ENCODE measurements around the gene FAM120A. TPM values are rescaled to one million over a fixed set of nuclear protein-coding genes. Genes with fewer than 3 reads are reported as not detected.
"Not testable (repeated sequence)": the region's sequence is repeated elsewhere in the genome, so short reads cannot be mapped to it uniquely, and the experiment has no call there.

FAM120A gene
- total RNA-seq, 1 donor from 2014 or later, result 107 TPM

DNA sequence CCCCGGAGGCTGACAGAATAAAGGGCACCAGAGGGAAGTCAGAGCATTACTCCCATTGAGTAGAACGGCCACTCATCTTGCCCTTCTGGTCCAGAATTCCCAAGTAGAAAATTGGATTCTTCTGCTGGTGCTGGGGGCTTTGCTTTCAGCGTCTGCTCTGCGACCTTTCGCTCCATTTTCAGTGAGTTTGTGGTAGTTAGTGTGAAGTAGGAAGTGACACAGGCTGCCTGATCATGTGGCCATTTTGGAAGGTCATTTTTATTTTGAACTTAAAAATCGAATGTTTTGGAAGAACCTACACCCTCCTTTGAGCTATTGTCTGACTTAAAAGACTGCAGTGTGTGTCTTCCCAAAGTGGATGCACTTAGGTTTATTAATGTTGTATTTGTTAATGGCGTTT lies 58.6 kb downstream of the FAM120A start:
- DNase-seq (no peak), ATAC-seq (ENCODE audit: low read depth) (no peak)
- ChIA-PET CTCF (no interaction called here), POLR2A (no interaction called here)
- intact Hi-C loops (cut with micrococcal nuclease), result no loop called here
- H3K36me3 Mint-ChIP-seq (ENCODE audit: low read depth), result peaks cover 43% of the 10 kb centered on the region
- peaks cover 60% of the 10 kb centered on the region for H3K4me1 Mint-ChIP-seq
- TF ChIP-seq, protein P1, sequence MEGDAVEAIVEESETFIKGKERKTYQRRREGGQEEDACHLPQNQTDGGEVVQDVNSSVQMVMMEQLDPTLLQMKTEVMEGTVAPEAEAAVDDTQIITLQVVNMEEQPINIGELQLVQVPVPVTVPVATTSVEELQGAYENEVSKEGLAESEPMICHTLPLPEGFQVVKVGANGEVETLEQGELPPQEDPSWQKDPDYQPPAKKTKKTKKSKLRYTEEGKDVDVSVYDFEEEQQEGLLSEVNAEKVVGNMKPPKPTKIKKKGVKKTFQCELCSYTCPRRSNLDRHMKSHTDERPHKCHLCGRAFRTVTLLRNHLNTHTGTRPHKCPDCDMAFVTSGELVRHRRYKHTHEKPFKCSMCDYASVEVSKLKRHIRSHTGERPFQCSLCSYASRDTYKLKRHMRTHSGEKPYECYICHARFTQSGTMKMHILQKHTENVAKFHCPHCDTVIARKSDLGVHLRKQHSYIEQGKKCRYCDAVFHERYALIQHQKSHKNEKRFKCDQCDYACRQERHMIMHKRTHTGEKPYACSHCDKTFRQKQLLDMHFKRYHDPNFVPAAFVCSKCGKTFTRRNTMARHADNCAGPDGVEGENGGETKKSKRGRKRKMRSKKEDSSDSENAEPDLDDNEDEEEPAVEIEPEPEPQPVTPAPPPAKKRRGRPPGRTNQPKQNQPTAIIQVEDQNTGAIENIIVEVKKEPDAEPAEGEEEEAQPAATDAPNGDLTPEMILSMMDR (IDR thresholded peaks at IDR 0.05), result no peak
- H3K27ac Mint-ChIP-seq, result no peak overlapping the region
- H3K9me3 Mint-ChIP-seq, result no peaks in the 10 kb centered on the region
- H3K27me3 Mint-ChIP-seq, result no peaks in the 10 kb centered on the region
- H3K4me3 Mint-ChIP-seq, result no peak overlapping the region

DNA sequence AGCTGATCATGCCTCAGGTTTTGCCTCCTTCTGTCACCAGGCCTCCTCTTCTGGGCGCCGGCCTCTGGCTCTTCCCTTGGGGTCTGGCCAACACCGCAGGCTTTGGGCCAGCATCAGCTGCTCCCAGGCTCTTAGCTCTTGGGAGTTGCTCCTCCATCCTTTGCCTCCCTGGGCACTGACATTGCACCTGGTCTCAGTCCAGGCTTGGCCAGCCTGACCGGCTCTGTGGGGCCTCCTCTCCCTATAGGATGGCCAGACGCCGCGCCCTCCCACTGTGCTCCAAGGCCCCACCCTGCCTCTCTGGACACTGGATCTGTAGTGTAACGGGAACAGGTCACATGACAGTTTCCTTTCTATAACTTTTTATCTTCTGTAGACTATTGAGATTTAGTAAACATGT lies 59.7 kb downstream of the FAM120A start:
- CTCF ChIA-PET; H3K27me3 Mint-ChIP-seq; ATAC-seq (ENCODE audit: low read depth); DNase-seq; H3K27ac Mint-ChIP-seq; H3K4me3 Mint-ChIP-seq; H3K9me3 Mint-ChIP-seq; intact Hi-C loops (cut with micrococcal nuclease): not testable (repeated sequence)
- Mint-ChIP-seq H3K36me3 (ENCODE audit: low read depth) (peaks cover 39% of the 10 kb centered on the region), H3K4me1 (peaks cover 48% of the 10 kb centered on the region)
- POLR2A ChIA-PET, result interaction anchor here (2.0 kb wide), 1 partner anchor 55 kb away, joined by 5 read pairs; no protein-coding TSS in a partner anchor

DNA sequence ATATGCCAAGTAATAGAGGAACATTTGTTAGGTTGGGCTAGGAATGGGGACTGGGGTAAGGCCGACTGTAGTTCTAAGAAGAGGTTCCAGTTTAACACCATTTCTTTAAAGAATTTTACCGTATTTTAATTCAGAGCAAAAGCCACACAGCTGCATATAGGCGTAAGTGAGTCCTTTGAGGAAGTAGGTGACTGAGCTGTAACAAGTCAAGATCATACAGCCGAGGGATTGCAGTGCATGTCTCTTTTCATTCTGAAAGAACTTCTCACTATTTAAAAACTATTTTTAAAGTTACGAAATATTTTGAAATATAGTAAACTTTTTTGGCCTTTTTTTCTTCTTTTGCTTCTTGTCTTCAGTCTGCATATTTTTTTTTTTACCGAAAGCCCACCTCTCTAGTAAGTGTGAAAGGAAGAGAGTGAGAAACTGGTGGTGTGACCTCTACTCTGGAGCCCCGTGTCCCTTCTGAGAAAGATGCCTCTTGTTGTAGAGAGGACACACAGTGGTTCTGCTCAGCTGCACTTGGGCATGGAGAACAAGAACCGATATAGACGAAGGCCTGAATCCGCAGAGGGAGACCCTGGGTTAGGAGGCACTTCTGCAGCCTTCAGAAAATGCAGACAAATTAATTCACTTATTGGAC lies 60.8 kb downstream of the FAM120A start:
- H3K4me1 Mint-ChIP-seq, result peaks cover 38% of the 10 kb centered on the region
- H3K27me3 Mint-ChIP-seq; CTCF ChIA-PET; intact Hi-C loops (cut with micrococcal nuclease); DNase-seq; H3K9me3 Mint-ChIP-seq: not testable (repeated sequence)
- ATAC-seq (ENCODE audit: low read depth), result peak; percentile 68
- POLR2A ChIA-PET, result interaction anchor here (0.7 to 2.0 kb wide), 3 partner anchors 54 to 59 kb away, joined by 3 to 5 read pairs (median 4); partner anchors contain the start of gene FAM120AOS
- peak overlapping the region; percentile 7 for H3K4me3 Mint-ChIP-seq
- peaks cover 44% of the 10 kb centered on the region for H3K36me3 Mint-ChIP-seq (ENCODE audit: low read depth)
- H3K27ac Mint-ChIP-seq, result peak overlapping the region; percentile 46

DNA sequence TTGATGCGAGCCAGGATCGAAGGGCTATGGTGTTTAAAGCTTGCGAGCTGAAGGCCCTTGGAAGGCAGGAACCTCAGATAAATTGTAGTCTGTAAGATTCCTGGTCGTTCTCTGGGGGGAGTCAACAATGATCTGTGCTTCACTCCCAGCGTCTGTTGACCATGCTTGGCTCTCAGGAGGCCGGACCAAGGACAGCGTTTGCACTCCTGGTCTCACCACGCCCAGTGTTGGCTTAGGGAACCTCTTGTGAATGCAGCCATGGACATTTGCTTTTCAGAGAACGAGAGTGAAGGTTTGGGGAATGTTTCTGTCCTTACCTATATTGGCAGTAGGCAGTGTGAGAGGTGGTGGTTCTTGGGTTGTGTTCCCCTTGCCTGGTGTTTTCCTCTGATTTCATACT lies 62.1 kb downstream of the FAM120A start:
- Mint-ChIP-seq H3K27ac (no peak overlapping the region), H3K4me1 (peaks cover 28% of the 10 kb centered on the region), H3K4me3 (no peak overlapping the region), H3K36me3 (ENCODE audit: low read depth) (peaks cover 50% of the 10 kb centered on the region), H3K9me3 (no peaks in the 10 kb centered on the region), H3K27me3 (no peaks in the 10 kb centered on the region)
- DNase-seq, result no peak
- ChIA-PET CTCF (no interaction called here), POLR2A (no interaction called here)
- TF ChIP-seq, protein P1 (IDR thresholded peaks at IDR 0.05), result no peak
- intact Hi-C loops (cut with micrococcal nuclease), result no loop called here
- no peak for ATAC-seq (ENCODE audit: low read depth)

DNA sequence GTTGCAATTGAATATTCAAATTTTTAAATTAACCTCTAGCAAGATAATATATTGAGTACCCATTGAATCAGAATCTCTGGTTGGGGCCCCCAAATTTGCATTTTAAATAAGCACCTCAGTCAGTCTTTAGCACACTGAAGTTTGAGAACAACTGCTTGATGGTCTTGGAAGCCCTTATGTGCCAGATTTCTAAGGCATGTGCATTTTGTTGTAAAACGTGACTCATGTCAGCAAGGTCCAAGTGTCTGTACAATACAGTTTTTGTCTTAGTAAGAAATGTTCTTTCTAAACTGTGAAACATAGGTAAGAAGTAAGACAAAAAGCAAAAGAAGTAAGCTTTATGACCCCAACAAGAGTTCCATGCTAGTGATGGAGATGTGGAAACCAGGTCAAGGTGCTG lies 65.8 kb downstream of the FAM120A start:
- intact Hi-C loops (cut with micrococcal nuclease), result no loop called here
- DNase-seq (no peak), ATAC-seq (ENCODE audit: low read depth) (no peak)
- peaks cover 10% of the 10 kb centered on the region for H3K4me1 Mint-ChIP-seq
- CTCF ChIA-PET, result no interaction called here
- TF ChIP-seq, protein P1 (IDR thresholded peaks at IDR 0.05), result no peak
- H3K27ac Mint-ChIP-seq, result no peak overlapping the region
- H3K27me3 Mint-ChIP-seq, result no peaks in the 10 kb centered on the region
- H3K9me3 Mint-ChIP-seq, result no peaks in the 10 kb centered on the region
- POLR2A ChIA-PET, result interaction anchor here (0.5 kb wide), 1 partner anchor 73 kb away, joined by 3 read pairs; no protein-coding TSS in a partner anchor
- H3K4me3 Mint-ChIP-seq, result no peak overlapping the region
- H3K36me3 Mint-ChIP-seq (ENCODE audit: low read depth), result peaks cover 60% of the 10 kb centered on the region

DNA sequence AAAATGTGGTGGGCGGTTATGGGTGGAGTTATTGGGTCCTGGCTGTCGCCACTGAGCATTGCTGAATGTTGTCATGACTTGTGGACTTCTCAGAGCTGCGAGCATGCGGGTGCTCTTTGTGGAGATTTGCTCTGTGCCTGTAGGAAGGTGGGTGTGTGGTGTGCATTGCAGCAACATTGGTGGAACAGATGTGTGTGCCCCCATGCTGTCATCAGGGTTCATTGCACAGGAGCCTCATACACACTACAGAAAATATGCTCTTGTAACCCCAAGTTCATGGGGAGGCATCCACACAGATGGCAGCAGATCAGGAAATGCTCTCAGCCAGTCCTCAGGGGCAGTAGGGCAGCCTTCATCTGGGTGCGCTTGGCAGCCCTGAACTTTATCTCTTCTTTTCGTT lies 69.0 kb downstream of the FAM120A start:
- ATAC-seq (ENCODE audit: low read depth) (no peak), DNase-seq (no peak)
- no peaks in the 10 kb centered on the region for H3K9me3 Mint-ChIP-seq
- H3K4me1 Mint-ChIP-seq, result no peaks in the 10 kb centered on the region
- TF ChIP-seq, protein P1 (IDR thresholded peaks at IDR 0.05), result no peak
- ChIA-PET CTCF (no interaction called here), POLR2A (no interaction called here)
- no peak overlapping the region for H3K4me3 Mint-ChIP-seq
- H3K27ac Mint-ChIP-seq, result no peak overlapping the region
- intact Hi-C loops (cut with micrococcal nuclease), result no loop called here
- no peaks in the 10 kb centered on the region for H3K27me3 Mint-ChIP-seq
- H3K36me3 Mint-ChIP-seq (ENCODE audit: low read depth), result peaks cover 75% of the 10 kb centered on the region
